ENCODE data around the gene MALSU1. TPM values are rescaled to one million over a fixed set of nuclear protein-coding genes. Genes with fewer than 3 reads are reported as not detected.
"Not testable (repeated sequence)": the region's sequence is repeated elsewhere in the genome, so short reads cannot be mapped to it uniquely, and the experiment has no call there.

MALSU1 gene
- total RNA-seq, 1 donor from 2014 or later, result 56.2 TPM

- intact Hi-C loops (cut with micrococcal nuclease), result no loop called here
Observed at GRCh38 chr7:23284871-23285270, 14.3 kb upstream of the MALSU1 start.

- intact Hi-C loops (cut with micrococcal nuclease), result no loop called here
Observed at GRCh38 chr7:23285657-23286646, 13.2 kb upstream of the MALSU1 start.

GRCh38 chr7:23287612-23288011 is 11.5 kb upstream of the MALSU1 start:
- intact Hi-C loops (cut with micrococcal nuclease), result no loop called here

GRCh38 chr7:23290993-23291392 is 8.1 kb upstream of the MALSU1 start:
- intact Hi-C loops (cut with micrococcal nuclease), result no loop called here

- intact Hi-C loops (cut with micrococcal nuclease), result no loop called here
Observed at GRCh38 chr7:23291957-23292560, 7.1 kb upstream of the MALSU1 start.

- intact Hi-C loops (cut with micrococcal nuclease), result no loop called here
Observed at GRCh38 chr7:23292623-23293022, 6.5 kb upstream of the MALSU1 start.

GRCh38 chr7:23293500-23294073 is 5.6 kb upstream of the MALSU1 start:
- intact Hi-C loops (cut with micrococcal nuclease), result no loop called here

GRCh38 chr7:23294549-23295400 is 4.4 kb upstream of the MALSU1 start:
- intact Hi-C loops (cut with micrococcal nuclease), result no loop called here

GRCh38 chr7:23295401-23295697 is 3.8 kb upstream of the MALSU1 start:
- intact Hi-C loops (cut with micrococcal nuclease), result no loop called here

GRCh38 chr7:23298141-23298881 is 828 bp upstream of the MALSU1 start:
- intact Hi-C loops (cut with micrococcal nuclease), result loop anchor here (2.0 kb wide), 1 partner anchor 476 kb away; the partner anchor contains the start of gene TOMM7

GRCh38 chr7:23299770-23300300 is 696 bp downstream of the MALSU1 start:
- intact Hi-C loops (cut with micrococcal nuclease), result loop anchor here (1.0 to 10.0 kb wide), 13 partner anchors 11 to 1875 kb away; partner anchors contain the start of genes CCDC126, HYCC1, KLHL7 and NUP42

GRCh38 chr7:23306936-23307521 is 7.9 kb downstream of the MALSU1 start:
- intact Hi-C loops (cut with micrococcal nuclease), result loop anchor here (10.0 kb wide), 1 partner anchor 1882 kb away; the partner anchor contains the start of gene SP4

GRCh38 chr7:23308754-23309153 is 9.6 kb downstream of the MALSU1 start:
- intact Hi-C loops (cut with micrococcal nuclease), result loop anchor here (10.0 kb wide), 1 partner anchor 1884 kb away; the partner anchor contains the start of gene SP4

GRCh38 chr7:23312141-23312540 is 13.0 kb downstream of the MALSU1 start:
- intact Hi-C loops (cut with micrococcal nuclease), result not testable (repeated sequence)

GRCh38 chr7:23315366-23315765 is 16.2 kb downstream of the MALSU1 start:
- intact Hi-C loops (cut with micrococcal nuclease), result no loop called here

GRCh38 chr7:23331132-23331531 is 32.0 kb downstream of the MALSU1 start:
- intact Hi-C loops (cut with micrococcal nuclease), result no loop called here

- intact Hi-C loops (cut with micrococcal nuclease), result no loop called here
Observed at GRCh38 chr7:23332193-23332592, 33.1 kb downstream of the MALSU1 start.

GRCh38 chr7:23332910-23333612 is 33.9 kb downstream of the MALSU1 start:
- intact Hi-C loops (cut with micrococcal nuclease), result no loop called here

- intact Hi-C loops (cut with micrococcal nuclease), result no loop called here
Observed at GRCh38 chr7:23333671-23334246, 34.6 kb downstream of the MALSU1 start.

Data from T-helper 1 cell treated with Interleukin-12 subunit alpha and Interleukin-12 subunit beta and Interleukin-4 antibody, amounts not matched to agents 30 ng/mL and 1 ng/mL, for 36 hours (primary cell).